ENCODE results near the gene MPHOSPH8.

DNA sequence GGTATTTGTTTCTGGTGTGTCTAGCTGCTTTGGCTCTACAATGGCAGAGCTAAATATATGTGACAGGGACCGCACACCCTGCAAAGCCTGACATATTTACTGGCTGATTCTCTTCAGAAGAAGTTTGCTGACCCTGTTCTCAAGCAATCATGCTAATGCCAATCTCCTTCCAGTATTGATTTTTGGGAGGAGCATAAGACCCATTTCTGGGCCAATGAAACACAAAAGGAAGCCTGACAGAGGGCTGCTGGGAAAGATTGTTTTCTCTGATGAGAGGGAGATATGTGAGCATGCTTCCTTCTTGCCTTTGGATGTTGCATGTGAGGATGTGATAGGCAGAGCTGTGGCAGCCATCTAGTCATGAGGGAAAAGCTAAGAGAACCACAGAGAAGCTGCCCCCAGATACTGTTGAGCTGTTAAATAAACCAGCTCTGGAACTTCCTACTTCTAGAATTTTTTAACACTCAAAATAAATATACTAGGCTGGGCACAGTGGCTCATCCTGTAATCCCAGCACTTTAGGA lies 40.7 kb upstream of the MPHOSPH8 start:
- TF ChIP-seq, protein P1, sequence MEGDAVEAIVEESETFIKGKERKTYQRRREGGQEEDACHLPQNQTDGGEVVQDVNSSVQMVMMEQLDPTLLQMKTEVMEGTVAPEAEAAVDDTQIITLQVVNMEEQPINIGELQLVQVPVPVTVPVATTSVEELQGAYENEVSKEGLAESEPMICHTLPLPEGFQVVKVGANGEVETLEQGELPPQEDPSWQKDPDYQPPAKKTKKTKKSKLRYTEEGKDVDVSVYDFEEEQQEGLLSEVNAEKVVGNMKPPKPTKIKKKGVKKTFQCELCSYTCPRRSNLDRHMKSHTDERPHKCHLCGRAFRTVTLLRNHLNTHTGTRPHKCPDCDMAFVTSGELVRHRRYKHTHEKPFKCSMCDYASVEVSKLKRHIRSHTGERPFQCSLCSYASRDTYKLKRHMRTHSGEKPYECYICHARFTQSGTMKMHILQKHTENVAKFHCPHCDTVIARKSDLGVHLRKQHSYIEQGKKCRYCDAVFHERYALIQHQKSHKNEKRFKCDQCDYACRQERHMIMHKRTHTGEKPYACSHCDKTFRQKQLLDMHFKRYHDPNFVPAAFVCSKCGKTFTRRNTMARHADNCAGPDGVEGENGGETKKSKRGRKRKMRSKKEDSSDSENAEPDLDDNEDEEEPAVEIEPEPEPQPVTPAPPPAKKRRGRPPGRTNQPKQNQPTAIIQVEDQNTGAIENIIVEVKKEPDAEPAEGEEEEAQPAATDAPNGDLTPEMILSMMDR (conservative IDR thresholded peaks at IDR 0.05; ENCODE audit: low read depth, low read length) = no peak
- no peak for TF ChIP-seq EZH2 (IDR thresholded peaks at IDR 0.05; ENCODE audit: borderline replicate concordance, low read depth, low read length, poor library complexity, severe bottlenecking)

All from A673 (cell line).